Measurements from ENCODE around the gene VCX3A.
"Not testable (repeated sequence)": the region's sequence is repeated elsewhere in the genome, so short reads cannot be mapped to it uniquely, and the experiment has no call there.

VCX3A gene

GRCh38 chrX:6535018-6535417 is at the start of gene VCX3A:
TSS of gene VCX3A (minus strand) at chrX:6535118. CDS start at chrX:6534497, 621 bp downstream.
- not testable (repeated sequence) for DNase-seq (ENCODE audit: low read depth, low spot score)

GRCh38 chrX:6574762-6575161 is 39.8 kb upstream of the VCX3A start:
- no peak for DNase-seq (ENCODE audit: low read depth, low spot score)

- DNase-seq (ENCODE audit: low read depth, low spot score), result no peak
Observed at GRCh38 chrX:6568031-6568430, 33.1 kb upstream of the VCX3A start.

GRCh38 chrX:6558979-6559378 is 24.1 kb upstream of the VCX3A start:
- no peak for DNase-seq (ENCODE audit: low read depth, low spot score)

GRCh38 chrX:6557690-6558089 is 22.8 kb upstream of the VCX3A start:
- no peak for DNase-seq (ENCODE audit: low read depth, low spot score)

GRCh38 chrX:6550999-6551398 is 16.1 kb upstream of the VCX3A start:
- no peak for DNase-seq (ENCODE audit: low read depth, low spot score)

- no peak for DNase-seq (ENCODE audit: low read depth, low spot score)
Observed at GRCh38 chrX:6545712-6546111, 10.8 kb upstream of the VCX3A start.

GRCh38 chrX:6526564-6527136 is 8.3 kb downstream of the VCX3A start:
- no peak for DNase-seq (ENCODE audit: low read depth, low spot score)

GRCh38 chrX:6517376-6517775 is 17.5 kb downstream of the VCX3A start:
- no peak for DNase-seq (ENCODE audit: low read depth, low spot score)

GRCh38 chrX:6506444-6506843 is 28.5 kb downstream of the VCX3A start:
- DNase-seq (ENCODE audit: low read depth, low spot score), result no peak

- DNase-seq (ENCODE audit: low read depth, low spot score), result no peak
Observed at GRCh38 chrX:6505960-6506359, 29.0 kb downstream of the VCX3A start.

GRCh38 chrX:6500719-6501118 is 34.2 kb downstream of the VCX3A start:
- no peak for DNase-seq (ENCODE audit: low read depth, low spot score)

- DNase-seq (ENCODE audit: low read depth, low spot score), result no peak
Observed at GRCh38 chrX:6498324-6498723, 36.6 kb downstream of the VCX3A start.
